Measurements from ENCODE around the gene KRTAP10-9.
"Not testable (repeated sequence)": the region's sequence is repeated elsewhere in the genome, so short reads cannot be mapped to it uniquely, and the experiment has no call there.

KRTAP10-9 gene

GRCh38 chr21:44626673-44627143 lies at the start of gene KRTAP10-9:
KRTAP10-9 (plus strand) TSS chr21:44627093; CDS start chr21:44627172, 79 bp downstream.
- Mint-ChIP-seq H3K9me3 (peaks cover 46% of the 10 kb centered on the region), H3K27me3 (no peaks in the 10 kb centered on the region), H3K4me1 (ENCODE audit: low read depth) (peaks cover 25% of the 10 kb centered on the region), H3K27ac (no peak within 1 kb of the TSS), H3K4me3 (no peak within 1 kb of the TSS), H3K36me3 (ENCODE audit: low read depth) (peaks cover 30% of the 10 kb centered on the region)

GRCh38 chr21:44578371-44579055 lies 48.4 kb upstream of the KRTAP10-9 start:
- H3K27me3 Mint-ChIP-seq, result peaks cover 3% of the 10 kb centered on the region
- H3K36me3 Mint-ChIP-seq (ENCODE audit: low read depth), result peaks cover 12% of the 10 kb centered on the region
- H3K4me3 Mint-ChIP-seq, result no peak overlapping the region

GRCh38 chr21:44579056-44579832 lies 47.6 kb upstream of the KRTAP10-9 start:
- no peak overlapping the region for H3K27ac Mint-ChIP-seq

More at GRCh38 chr21:44578371-44579055, 48.4 kb upstream of the KRTAP10-9 start:
- peaks cover 2% of the 10 kb centered on the region for H3K4me1 Mint-ChIP-seq (ENCODE audit: low read depth)
- H3K27ac Mint-ChIP-seq, result no peak overlapping the region
- peaks cover 20% of the 10 kb centered on the region for H3K9me3 Mint-ChIP-seq

GRCh38 chr21:44579833-44580144 lies 47.1 kb upstream of the KRTAP10-9 start:
- Mint-ChIP-seq H3K9me3 (peaks cover 20% of the 10 kb centered on the region), H3K27me3 (peaks cover 3% of the 10 kb centered on the region), H3K27ac (no peak overlapping the region), H3K36me3 (ENCODE audit: low read depth) (peaks cover 12% of the 10 kb centered on the region), H3K4me3 (no peak overlapping the region), H3K4me1 (ENCODE audit: low read depth) (peaks cover 2% of the 10 kb centered on the region)

More at GRCh38 chr21:44579056-44579832, 47.6 kb upstream of the KRTAP10-9 start:
- peaks cover 3% of the 10 kb centered on the region for H3K27me3 Mint-ChIP-seq
- H3K4me3 Mint-ChIP-seq, result no peak overlapping the region
- H3K36me3 Mint-ChIP-seq (ENCODE audit: low read depth), result peaks cover 12% of the 10 kb centered on the region
- peaks cover 20% of the 10 kb centered on the region for H3K9me3 Mint-ChIP-seq
- H3K4me1 Mint-ChIP-seq (ENCODE audit: low read depth), result peaks cover 2% of the 10 kb centered on the region

GRCh38 chr21:44580231-44580821 lies 46.6 kb upstream of the KRTAP10-9 start, which contains the start of gene KRTAP10-5:
KRTAP10-5 (minus strand) TSS chr21:44580604; CDS start chr21:44580578, 26 bp downstream.
- H3K4me3 Mint-ChIP-seq, result not testable (repeated sequence)

GRCh38 chr21:44581158-44581557 lies 45.7 kb upstream of the KRTAP10-9 start:
- Mint-ChIP-seq H3K4me3 (no peak overlapping the region), H3K27me3 (peaks cover 13% of the 10 kb centered on the region), H3K9me3 (peaks cover 20% of the 10 kb centered on the region), H3K27ac (no peak overlapping the region), H3K4me1 (ENCODE audit: low read depth) (peaks cover 2% of the 10 kb centered on the region), H3K36me3 (ENCODE audit: low read depth) (peaks cover 12% of the 10 kb centered on the region)

More at GRCh38 chr21:44580231-44580821, 46.6 kb upstream of the KRTAP10-9 start, which contains the start of gene KRTAP10-5:
- not testable (repeated sequence) for H3K27ac Mint-ChIP-seq; H3K27me3 Mint-ChIP-seq; H3K4me1 Mint-ChIP-seq (ENCODE audit: low read depth)
- H3K9me3 Mint-ChIP-seq, result peaks cover 20% of the 10 kb centered on the region
- peaks cover 12% of the 10 kb centered on the region for H3K36me3 Mint-ChIP-seq (ENCODE audit: low read depth)

GRCh38 chr21:44582055-44582454 lies 44.8 kb upstream of the KRTAP10-9 start:
- Mint-ChIP-seq H3K27ac (no peak overlapping the region), H3K27me3 (peaks cover 20% of the 10 kb centered on the region), H3K4me3 (no peak overlapping the region), H3K4me1 (ENCODE audit: low read depth) (peaks cover 2% of the 10 kb centered on the region), H3K9me3 (peaks cover 20% of the 10 kb centered on the region), H3K36me3 (ENCODE audit: low read depth) (peaks cover 12% of the 10 kb centered on the region)

- Mint-ChIP-seq H3K27ac (no peak overlapping the region), H3K4me1 (ENCODE audit: low read depth) (peaks cover 2% of the 10 kb centered on the region), H3K4me3 (no peak overlapping the region), H3K36me3 (ENCODE audit: low read depth) (peaks cover 8% of the 10 kb centered on the region), H3K9me3 (peaks cover 11% of the 10 kb centered on the region), H3K27me3 (peaks cover 22% of the 10 kb centered on the region)
Observed at GRCh38 chr21:44583089-44583799, 43.6 kb upstream of the KRTAP10-9 start.

- Mint-ChIP-seq H3K4me3 (no peak overlapping the region), H3K36me3 (ENCODE audit: low read depth) (peaks cover 8% of the 10 kb centered on the region), H3K27me3 (peaks cover 22% of the 10 kb centered on the region), H3K27ac (no peak overlapping the region), H3K4me1 (ENCODE audit: low read depth) (peaks cover 2% of the 10 kb centered on the region), H3K9me3 (peaks cover 11% of the 10 kb centered on the region)
Observed at GRCh38 chr21:44583800-44584147, 43.1 kb upstream of the KRTAP10-9 start.

- Mint-ChIP-seq H3K4me3 (no peak overlapping the region), H3K27me3 (peaks cover 26% of the 10 kb centered on the region), H3K4me1 (ENCODE audit: low read depth) (peaks cover 2% of the 10 kb centered on the region), H3K36me3 (ENCODE audit: low read depth) (peaks cover 8% of the 10 kb centered on the region), H3K27ac (no peak overlapping the region), H3K9me3 (peaks cover 10% of the 10 kb centered on the region)
Observed at GRCh38 chr21:44585892-44586291, 41.0 kb upstream of the KRTAP10-9 start.

GRCh38 chr21:44589094-44589493 lies 37.8 kb upstream of the KRTAP10-9 start:
- H3K9me3 Mint-ChIP-seq, result no peaks in the 10 kb centered on the region
- H3K36me3 Mint-ChIP-seq (ENCODE audit: low read depth), result no peaks in the 10 kb centered on the region
- peaks cover 23% of the 10 kb centered on the region for H3K27me3 Mint-ChIP-seq
- no peak overlapping the region for H3K4me3 Mint-ChIP-seq
- no peak overlapping the region for H3K27ac Mint-ChIP-seq
- no peaks in the 10 kb centered on the region for H3K4me1 Mint-ChIP-seq (ENCODE audit: low read depth)

- no peaks in the 10 kb centered on the region for H3K4me1 Mint-ChIP-seq (ENCODE audit: low read depth)
- H3K27ac Mint-ChIP-seq, result no peak overlapping the region
- H3K9me3 Mint-ChIP-seq, result no peaks in the 10 kb centered on the region
- H3K27me3 Mint-ChIP-seq, result peaks cover 23% of the 10 kb centered on the region
- H3K36me3 Mint-ChIP-seq (ENCODE audit: low read depth), result no peaks in the 10 kb centered on the region
- H3K4me3 Mint-ChIP-seq, result no peak overlapping the region
Observed at GRCh38 chr21:44589586-44590305, 37.1 kb upstream of the KRTAP10-9 start.

- H3K36me3 Mint-ChIP-seq (ENCODE audit: low read depth), result no peaks in the 10 kb centered on the region
- H3K27me3 Mint-ChIP-seq, result peaks cover 20% of the 10 kb centered on the region
- H3K4me3 Mint-ChIP-seq, result no peak overlapping the region
- H3K27ac Mint-ChIP-seq, result no peak overlapping the region
- no peaks in the 10 kb centered on the region for H3K9me3 Mint-ChIP-seq
- no peaks in the 10 kb centered on the region for H3K4me1 Mint-ChIP-seq (ENCODE audit: low read depth)
Observed at GRCh38 chr21:44590311-44590721, 36.6 kb upstream of the KRTAP10-9 start.
